Keratinocyte (primary cell): ENCODE data around the gene CNTNAP5. TPM values are rescaled to one million over a fixed set of nuclear protein-coding genes. Genes with fewer than 3 reads are reported as not detected.

Experiments
- DNase-seq: peaks from one replicate; pipeline ENCODE4 v3.0.0-alpha.2; 2011; ENCODE audit warnings: low read depth, missing footprints, low spot score
- FAIRE-seq: peaks from 2 replicates; lab custom pipeline; 2011; peaks lifted over from hg19 to GRCh38; lab: Jason Lieb, UNC
- H2AFZ ChIP-seq: 2 replicates; pipeline ENCODE4 v1.6.0; 2012; ENCODE audit warnings: low read length, control low read depth, inconsistent platforms; ENCODE audit not compliant: control insufficient read depth
- H3K27ac ChIP-seq: 2 replicates; pipeline ENCODE4 v1.5.1; 2011; ENCODE audit warnings: low read length; ENCODE audit not compliant: control insufficient read depth, insufficient read depth
- H3K27me3 ChIP-seq: 3 replicates; pipeline ENCODE4 v1.6.0; 2011; ENCODE audit warnings: low read length; ENCODE audit not compliant: control insufficient read depth, insufficient read depth; ENCODE audit errors: extremely low read depth
- H3K36me3 ChIP-seq, 2 experiments: 2 replicates in 1 of 2; 3 replicates in 1 of 2; pipeline ENCODE4 v1.5.1; 2011; ENCODE audit warnings: low read length in 2 of 2, mild to moderate bottlenecking in 1 of 2; ENCODE audit not compliant: control insufficient read depth in 2 of 2, insufficient read depth in 2 of 2; ENCODE audit errors: extremely low read depth in 1 of 2
- H3K4me1 ChIP-seq: 3 replicates; pipeline ENCODE4 v1.5.1; 2011; ENCODE audit warnings: low read length; ENCODE audit not compliant: control insufficient read depth, insufficient read depth; ENCODE audit errors: extremely low read depth
- H3K4me2 ChIP-seq: 3 replicates; pipeline ENCODE4 v1.6.0; 2011; ENCODE audit warnings: low read depth, low read length; ENCODE audit not compliant: control insufficient read depth, insufficient read depth; ENCODE audit errors: extremely low read depth
- H3K4me3 ChIP-seq, 3 experiments: fragments of 200-600 bp in 1 of 3; sonication (generic) in 1 of 3; 2 replicates in 2 of 3; 3 replicates in 1 of 3; pipeline ENCODE4 v1.5.1; 2011 to 2016; ENCODE audit warnings: low read length in 3 of 3, mild to moderate bottlenecking in 3 of 3, control low read depth in 2 of 3, inconsistent platforms in 1 of 3, low read depth in 1 of 3, mixed read lengths in 1 of 3, mixed run types in 1 of 3, moderate library complexity in 1 of 3; ENCODE audit not compliant: control insufficient read depth in 2 of 3, insufficient read depth in 2 of 3; ENCODE audit errors: extremely low read depth in 1 of 3
- H3K79me2 ChIP-seq: 2 replicates; pipeline ENCODE4 v1.6.0; 2012; ENCODE audit warnings: low read length; ENCODE audit not compliant: control insufficient read depth, insufficient read depth
- H3K9ac ChIP-seq: 3 replicates; pipeline ENCODE4 v1.6.0; 2011; ENCODE audit warnings: low read length; ENCODE audit not compliant: control insufficient read depth, insufficient read depth; ENCODE audit errors: extremely low read depth
- H3K9me1 ChIP-seq: 3 replicates; pipeline ENCODE4 v1.6.0; 2011; ENCODE audit warnings: low read length; ENCODE audit not compliant: control insufficient read depth, insufficient read depth; ENCODE audit errors: extremely low read depth
- H3K9me3 ChIP-seq: 2 replicates; pipeline ENCODE4 v1.5.1; 2012; ENCODE audit warnings: low read depth, low read length; ENCODE audit not compliant: control insufficient read depth
- H4K20me1 ChIP-seq: 3 replicates; pipeline ENCODE4 v1.6.0; 2011; ENCODE audit warnings: low read length; ENCODE audit not compliant: control insufficient read depth, insufficient read depth; ENCODE audit errors: extremely low read depth
- CTCF ChIP-seq, 3 experiments: IDR thresholded peaks in 1 of 3; conservative IDR thresholded peaks in 1 of 3; optimal IDR thresholded peaks in 1 of 3; 2 replicates in 2 of 3; 3 replicates in 1 of 3; pipeline versions ENCODE3 to v1.5.1; 2011; ENCODE audit warnings: low read length in 3 of 3, mild to moderate bottlenecking in 3 of 3, moderate library complexity in 2 of 3, control low read depth in 1 of 3, inconsistent platforms in 1 of 3; ENCODE audit not compliant: insufficient read depth in 2 of 3; ENCODE audit errors: extremely low read depth in 1 of 3
- EZH2 ChIP-seq: IDR thresholded peaks from one replicate; pipeline ENCODE4 v1.6.1; 2012; ENCODE audit warnings: inconsistent platforms, mild to moderate bottlenecking, low read length, moderate library complexity
- dilution Hi-C: fragments of 300-500 bp; cut with MboI; formaldehyde crosslinking; loops from one replicate; pipeline ENCODE4 v1.7.0; 2020; ENCODE audit warnings: low sequenced_read_pairs; ENCODE audit not compliant: extremely low pct_ligation_motif_present
- polyA plus RNA-seq, 5 experiments: library from polyadenylated mRNA; depleted of rRNA in 3 of 5; stranded (reverse) in 3 of 5; stranded (forward) in 1 of 5; unstranded in 1 of 5; fragments of >200 nt; gene quantifications; 1 replicate in 1 of 5; 2 replicates in 3 of 5; 3 replicates in 1 of 5; pipeline versions ENCODE4 v1.2.1 to v1.2.3, GENCODE V29; 2011 to 2012; ENCODE audit warnings: missing spikeins in 2 of 5, low read depth in 1 of 5, low replicate concordance in 1 of 5

CNTNAP5 gene
- polyA plus RNA-seq, 1 donor (not counting 4 experiments of a cell fraction or from before 2014, with no cell fraction given), result not detected

- H3K9ac ChIP-seq, result no peak overlapping the region
- H3K4me3 ChIP-seq, result no peak overlapping the region
- H3K4me2 ChIP-seq, result no peak overlapping the region
- no peaks in the 10 kb centered on the region for H4K20me1 ChIP-seq
- no peaks in the 10 kb centered on the region for H3K36me3 ChIP-seq
- H3K27ac ChIP-seq, result no peak overlapping the region
- H3K9me1 ChIP-seq, result no peaks in the 10 kb centered on the region
- DNase-seq (no peak), FAIRE-seq (no peak)
- dilution Hi-C loops, result no loop called here
- no peak overlapping the region for H2AFZ ChIP-seq
- TF ChIP-seq EZH2 (no peak), CTCF (optimal IDR thresholded peaks at IDR 0.05 in 1 of 3, IDR thresholded peaks at IDR 0.05 in 1 of 3, conservative IDR thresholded peaks at IDR 0.05 in 1 of 3; ENCODE audit: extremely low read depth in 1 of 3, insufficient read depth in 2 of 3, low read length in 3 of 3) (no peak)
- H3K4me1 ChIP-seq, result no peaks in the 10 kb centered on the region
- H3K79me2 ChIP-seq, result no peaks in the 10 kb centered on the region
- H3K27me3 ChIP-seq, result peaks cover 6% of the 10 kb centered on the region
- no peaks in the 10 kb centered on the region for H3K9me3 ChIP-seq
Measured at GRCh38 chr2:124024561-124025170, 421 bp upstream of the CNTNAP5 start.

DNA sequence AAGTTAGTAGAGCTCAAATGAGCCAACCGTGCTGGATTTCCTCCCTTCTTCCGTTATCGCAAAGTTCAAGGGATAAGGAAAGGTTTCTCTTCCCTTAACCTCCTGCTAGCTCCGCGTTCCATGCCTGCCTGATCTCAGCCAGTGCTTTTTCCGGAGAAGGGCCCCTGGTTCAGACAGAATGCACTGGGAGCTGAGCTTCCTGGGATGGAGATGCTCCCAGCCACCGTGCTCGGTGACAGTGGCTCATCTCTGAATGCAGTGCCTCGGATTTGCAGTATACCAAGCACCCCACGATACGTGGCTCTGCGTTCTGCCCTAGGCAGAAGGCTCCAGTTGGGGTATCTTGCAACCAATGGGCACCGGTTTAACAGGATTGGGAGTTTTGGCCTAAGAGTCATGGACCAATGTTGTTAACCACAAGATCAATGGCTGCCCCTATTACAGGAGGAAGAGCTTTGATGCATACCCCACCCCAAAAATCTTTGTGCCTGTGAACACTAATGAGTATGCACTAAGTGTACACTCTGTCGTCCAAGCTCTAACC is 876 bp downstream of the CNTNAP5 start:
- no peak for FAIRE-seq
- Histone ChIP-seq H3K9me1 (no peaks in the 10 kb centered on the region), H3K79me2 (no peaks in the 10 kb centered on the region), H3K9me3 (no peaks in the 10 kb centered on the region), H3K36me3 (no peaks in the 10 kb centered on the region), H3K27ac (no peak overlapping the region), H3K4me1 (no peaks in the 10 kb centered on the region), H2AFZ (no peak overlapping the region), H3K4me3 (no peak overlapping the region), H4K20me1 (no peaks in the 10 kb centered on the region), H3K27me3 (peaks cover 6% of the 10 kb centered on the region), H3K9ac (no peak overlapping the region), H3K4me2 (no peak overlapping the region)
- dilution Hi-C loops, result no loop called here
- TF ChIP-seq CTCF (optimal IDR thresholded peaks at IDR 0.05 in 1 of 3, IDR thresholded peaks at IDR 0.05 in 1 of 3, conservative IDR thresholded peaks at IDR 0.05 in 1 of 3; ENCODE audit: extremely low read depth in 1 of 3, insufficient read depth in 2 of 3, low read length in 3 of 3) (no peak), EZH2 (no peak)
- no peak for DNase-seq
